ENCODE measurements around the gene ZNF566. TPM values are rescaled to one million over a fixed set of nuclear protein-coding genes. Genes with fewer than 3 reads are reported as not detected.
A peak's percentile ranks its signal among the peaks of the same experiment; 100 is the strongest.

ZNF566 gene
- 1 to 10 TPM; 2.2 to 4.2 TPM for polyA plus RNA-seq

GRCh38 chr19:36489118-36489919 lies at the start of gene ZNF566:
ZNF566 (minus strand) TSS chr19:36489561; CDS start chr19:36476557, 13,004 bp downstream.
- Histone ChIP-seq H3K27ac (ENCODE audit: low read depth in 2 of 2, low read length in 1 of 2) (peak within 1 kb of the TSS; percentile 98 to 99), H3K27me3 (ENCODE audit: control insufficient read depth in 1 of 2, insufficient read depth in 2 of 2, low read length in 2 of 2) (no peaks in the 10 kb centered on the region), H3K4me3 (ENCODE audit: low read depth in 1 of 2, low read length in 2 of 2) (peak within 1 kb of the TSS; percentile 78 to 89), H3K36me3 (ENCODE audit: control insufficient read depth in 2 of 2, insufficient read depth in 2 of 2, low read length in 1 of 2) (no peaks in the 10 kb centered on the region), H3K9me3 (ENCODE audit: control insufficient read depth in 2 of 2, insufficient read depth in 1 of 2, low read depth in 1 of 2, low read length in 1 of 2) (no peaks in the 10 kb centered on the region), H3K4me1 (ENCODE audit: control insufficient read depth in 2 of 2, insufficient read depth in 2 of 2, low read length in 1 of 2) (peaks cover 0 to 3% of the 10 kb centered on the region in 2 donors)
- 0% methylated on average over 53 of the region's 53 CpGs for WGBS, 2 donors

GRCh38 chr19:36528921-36529518 lies 39.7 kb upstream of the ZNF566 start:
- peaks cover 3 to 8% of the 10 kb centered on the region in 2 donors for H3K9me3 ChIP-seq (ENCODE audit: control insufficient read depth in 2 of 2, insufficient read depth in 1 of 2, low read depth in 1 of 2, low read length in 1 of 2)
- H3K4me3 ChIP-seq (ENCODE audit: low read depth in 1 of 2, low read length in 2 of 2) = peak overlapping the region; percentile 78 to 94
- H3K36me3 ChIP-seq (ENCODE audit: control insufficient read depth in 2 of 2, insufficient read depth in 2 of 2, low read length in 1 of 2) = no peaks in the 10 kb centered on the region
- peak overlapping the region; percentile 98 to 99 for H3K27ac ChIP-seq (ENCODE audit: low read depth in 2 of 2, low read length in 1 of 2)
- 6 to 11% methylated on average over 12 of the region's 12 CpGs for WGBS, 2 donors
- no peaks in the 10 kb centered on the region for H3K27me3 ChIP-seq (ENCODE audit: control insufficient read depth in 1 of 2, insufficient read depth in 2 of 2, low read length in 2 of 2)
- peaks cover 2 to 5% of the 10 kb centered on the region in 2 donors for H3K4me1 ChIP-seq (ENCODE audit: control insufficient read depth in 2 of 2, insufficient read depth in 2 of 2, low read length in 1 of 2)

GRCh38 chr19:36528194-36528920 lies 39.0 kb upstream of the ZNF566 start, which contains the start of gene ZNF260:
ZNF260 (minus strand) TSS chr19:36528271; CDS start chr19:36515238, 13,033 bp downstream.
- Histone ChIP-seq H3K4me3 (ENCODE audit: low read depth in 1 of 2, low read length in 2 of 2) (peak within 1 kb of the TSS; percentile 78 to 94), H3K27ac (ENCODE audit: low read depth in 2 of 2, low read length in 1 of 2) (peak within 1 kb of the TSS; percentile 98 to 99), H3K36me3 (ENCODE audit: control insufficient read depth in 2 of 2, insufficient read depth in 2 of 2, low read length in 1 of 2) (no peaks in the 10 kb centered on the region), H3K4me1 (ENCODE audit: control insufficient read depth in 2 of 2, insufficient read depth in 2 of 2, low read length in 1 of 2) (peaks cover 2 to 5% of the 10 kb centered on the region in 2 donors), H3K9me3 (ENCODE audit: control insufficient read depth in 2 of 2, insufficient read depth in 1 of 2, low read depth in 1 of 2, low read length in 1 of 2) (peaks cover 3 to 8% of the 10 kb centered on the region in 2 donors), H3K27me3 (ENCODE audit: control insufficient read depth in 1 of 2, insufficient read depth in 2 of 2, low read length in 2 of 2) (no peaks in the 10 kb centered on the region)
- WGBS, 2 donors = 0% methylated on average over 55 of the region's 55 CpGs

GRCh38 chr19:36527873-36528193 lies 38.5 kb upstream of the ZNF566 start:
- 1% methylated on average over 13 of the region's 13 CpGs for WGBS, 2 donors
- H3K4me3 ChIP-seq (ENCODE audit: low read depth in 1 of 2, low read length in 2 of 2) = peak overlapping the region; percentile 78 to 94
- peaks cover 0 to 3% of the 10 kb centered on the region in 2 donors for H3K36me3 ChIP-seq (ENCODE audit: control insufficient read depth in 2 of 2, insufficient read depth in 2 of 2, low read length in 1 of 2)
- H3K9me3 ChIP-seq (ENCODE audit: control insufficient read depth in 2 of 2, insufficient read depth in 1 of 2, low read depth in 1 of 2, low read length in 1 of 2) = peaks cover 0 to 5% of the 10 kb centered on the region in 2 donors
- H3K27ac ChIP-seq (ENCODE audit: low read depth in 2 of 2, low read length in 1 of 2) = peak overlapping the region; percentile 98 to 99
- peaks cover 2 to 5% of the 10 kb centered on the region in 2 donors for H3K4me1 ChIP-seq (ENCODE audit: control insufficient read depth in 2 of 2, insufficient read depth in 2 of 2, low read length in 1 of 2)
- H3K27me3 ChIP-seq (ENCODE audit: control insufficient read depth in 1 of 2, insufficient read depth in 2 of 2, low read length in 2 of 2) = no peaks in the 10 kb centered on the region

- Histone ChIP-seq H3K36me3 (ENCODE audit: control insufficient read depth in 2 of 2, insufficient read depth in 2 of 2, low read length in 1 of 2) (peaks cover 0 to 3% of the 10 kb centered on the region in 2 donors), H3K4me3 (ENCODE audit: low read depth in 1 of 2, low read length in 2 of 2) (peak overlapping the region in 1 of 2 donors; percentile 94), H3K27me3 (ENCODE audit: control insufficient read depth in 1 of 2, insufficient read depth in 2 of 2, low read length in 2 of 2) (no peaks in the 10 kb centered on the region), H3K27ac (ENCODE audit: low read depth in 2 of 2, low read length in 1 of 2) (no peak overlapping the region), H3K4me1 (ENCODE audit: control insufficient read depth in 2 of 2, insufficient read depth in 2 of 2, low read length in 1 of 2) (peaks cover 2 to 5% of the 10 kb centered on the region in 2 donors), H3K9me3 (ENCODE audit: control insufficient read depth in 2 of 2, insufficient read depth in 1 of 2, low read depth in 1 of 2, low read length in 1 of 2) (peaks cover 0 to 4% of the 10 kb centered on the region in 2 donors)
- 8 to 10% methylated on average over 5 of the region's 5 CpGs for WGBS, 2 donors
Observed at GRCh38 chr19:36527341-36527740, 38.0 kb upstream of the ZNF566 start.

- 73 to 82% methylated on average over 5 of the region's 5 CpGs for WGBS, 2 donors
- H3K36me3 ChIP-seq (ENCODE audit: control insufficient read depth in 2 of 2, insufficient read depth in 2 of 2, low read length in 1 of 2) = peaks cover 0 to 3% of the 10 kb centered on the region in 2 donors
Observed at GRCh38 chr19:36526581-36526980, 37.2 kb upstream of the ZNF566 start.

GRCh38 chr19:36524617-36525016 lies 35.3 kb upstream of the ZNF566 start:
- 97 to 98% methylated on average over 4 of the region's 4 CpGs for WGBS, 2 donors
- H3K36me3 ChIP-seq (ENCODE audit: control insufficient read depth in 2 of 2, insufficient read depth in 2 of 2, low read length in 1 of 2) = peaks cover 2 to 3% of the 10 kb centered on the region in 2 donors

More at GRCh38 chr19:36526581-36526980, 37.2 kb upstream of the ZNF566 start:
- H3K4me3 ChIP-seq (ENCODE audit: low read depth in 1 of 2, low read length in 2 of 2) = no peak overlapping the region
- H3K27ac ChIP-seq (ENCODE audit: low read depth in 2 of 2, low read length in 1 of 2) = no peak overlapping the region
- H3K27me3 ChIP-seq (ENCODE audit: control insufficient read depth in 1 of 2, insufficient read depth in 2 of 2, low read length in 2 of 2) = no peaks in the 10 kb centered on the region
- H3K4me1 ChIP-seq (ENCODE audit: control insufficient read depth in 2 of 2, insufficient read depth in 2 of 2, low read length in 1 of 2) = peaks cover 2 to 5% of the 10 kb centered on the region in 2 donors
- H3K9me3 ChIP-seq (ENCODE audit: control insufficient read depth in 2 of 2, insufficient read depth in 1 of 2, low read depth in 1 of 2, low read length in 1 of 2) = peaks cover 0 to 2% of the 10 kb centered on the region in 2 donors

GRCh38 chr19:36514012-36514612 lies 24.8 kb upstream of the ZNF566 start:
- peaks cover 9 to 10% of the 10 kb centered on the region in 2 donors for H3K36me3 ChIP-seq (ENCODE audit: control insufficient read depth in 2 of 2, insufficient read depth in 2 of 2, low read length in 1 of 2)
- no peak overlapping the region for H3K27ac ChIP-seq (ENCODE audit: low read depth in 2 of 2, low read length in 1 of 2)
- H3K27me3 ChIP-seq (ENCODE audit: control insufficient read depth in 1 of 2, insufficient read depth in 2 of 2, low read length in 2 of 2) = no peaks in the 10 kb centered on the region
- H3K4me3 ChIP-seq (ENCODE audit: low read depth in 1 of 2, low read length in 2 of 2) = no peak overlapping the region
- WGBS, 2 donors = 94 to 98% methylated on average over 2 of the region's 2 CpGs
- H3K4me1 ChIP-seq (ENCODE audit: control insufficient read depth in 2 of 2, insufficient read depth in 2 of 2, low read length in 1 of 2) = no peaks in the 10 kb centered on the region
- peaks cover 3 to 19% of the 10 kb centered on the region in 2 donors for H3K9me3 ChIP-seq (ENCODE audit: control insufficient read depth in 2 of 2, insufficient read depth in 1 of 2, low read depth in 1 of 2, low read length in 1 of 2)

More at GRCh38 chr19:36524617-36525016, 35.3 kb upstream of the ZNF566 start:
- Histone ChIP-seq H3K4me1 (ENCODE audit: control insufficient read depth in 2 of 2, insufficient read depth in 2 of 2, low read length in 1 of 2) (peaks cover 2 to 5% of the 10 kb centered on the region in 2 donors), H3K9me3 (ENCODE audit: control insufficient read depth in 2 of 2, insufficient read depth in 1 of 2, low read depth in 1 of 2, low read length in 1 of 2) (peaks cover 0 to 6% of the 10 kb centered on the region in 2 donors), H3K4me3 (ENCODE audit: low read depth in 1 of 2, low read length in 2 of 2) (no peak overlapping the region), H3K27ac (ENCODE audit: low read depth in 2 of 2, low read length in 1 of 2) (no peak overlapping the region), H3K27me3 (ENCODE audit: control insufficient read depth in 1 of 2, insufficient read depth in 2 of 2, low read length in 2 of 2) (no peaks in the 10 kb centered on the region)

- Histone ChIP-seq H3K4me3 (ENCODE audit: low read depth in 1 of 2, low read length in 2 of 2) (no peak overlapping the region), H3K9me3 (ENCODE audit: control insufficient read depth in 2 of 2, insufficient read depth in 1 of 2, low read depth in 1 of 2, low read length in 1 of 2) (peaks cover 6 to 12% of the 10 kb centered on the region in 2 donors), H3K36me3 (ENCODE audit: control insufficient read depth in 2 of 2, insufficient read depth in 2 of 2, low read length in 1 of 2) (no peaks in the 10 kb centered on the region), H3K27ac (ENCODE audit: low read depth in 2 of 2, low read length in 1 of 2) (no peak overlapping the region), H3K4me1 (ENCODE audit: control insufficient read depth in 2 of 2, insufficient read depth in 2 of 2, low read length in 1 of 2) (no peaks in the 10 kb centered on the region), H3K27me3 (ENCODE audit: control insufficient read depth in 1 of 2, insufficient read depth in 2 of 2, low read length in 2 of 2) (no peaks in the 10 kb centered on the region)
- 80 to 90% methylated on average over 3 of the region's 3 CpGs for WGBS, 2 donors
Observed at GRCh38 chr19:36508325-36508724, 19.0 kb upstream of the ZNF566 start.

Measured in esophagus (tissue), 2 donors.